Measurements from ENCODE around the gene WWOX.
"Not testable (repeated sequence)": the region's sequence is repeated elsewhere in the genome, so short reads cannot be mapped to it uniquely, and the experiment has no call there.

WWOX gene

DNA sequence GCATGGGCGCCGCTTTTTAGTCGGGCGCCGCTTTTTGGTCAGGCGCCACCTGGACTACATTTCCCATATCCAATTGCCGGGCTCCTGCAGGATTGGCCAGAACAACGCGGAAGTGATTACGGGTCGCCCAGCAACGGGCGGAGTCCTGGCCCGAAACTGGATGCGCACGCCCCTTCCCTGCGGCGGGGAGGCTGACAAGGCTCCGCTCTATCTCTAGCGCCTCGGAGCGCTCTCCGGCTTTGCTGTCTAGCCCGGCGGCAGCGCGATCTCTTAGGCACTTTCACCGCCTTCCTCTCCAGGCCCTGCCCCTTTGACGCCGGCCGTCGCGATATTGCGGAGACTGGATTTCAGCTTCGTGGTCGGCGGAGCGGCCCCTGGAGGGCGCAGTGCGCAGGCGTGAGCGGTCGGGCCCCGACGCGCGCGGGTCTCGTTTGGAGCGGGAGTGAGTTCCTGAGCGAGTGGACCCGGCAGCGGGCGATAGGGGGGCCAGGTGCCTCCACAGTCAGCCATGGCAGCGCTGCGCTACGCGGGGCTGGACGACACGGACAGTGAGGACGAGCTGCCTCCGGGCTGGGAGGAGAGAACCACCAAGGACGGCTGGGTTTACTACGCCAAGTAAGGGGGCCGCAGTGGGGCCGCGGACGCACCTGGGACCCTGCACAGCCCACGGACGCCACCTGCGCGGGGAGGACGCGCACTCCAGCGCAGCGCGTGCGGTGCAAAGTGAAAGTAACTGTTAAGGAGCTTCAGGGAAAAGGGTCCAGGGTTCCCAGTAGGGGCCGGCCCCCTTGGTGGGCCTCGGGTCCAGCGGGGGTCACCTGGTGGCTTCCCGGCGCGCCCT, at the start of gene WWOX:
Gene WWOX (plus strand): TSS at position 384 of the 841 bp plus-strand sequence.
- DNase-seq = no peak

DNA sequence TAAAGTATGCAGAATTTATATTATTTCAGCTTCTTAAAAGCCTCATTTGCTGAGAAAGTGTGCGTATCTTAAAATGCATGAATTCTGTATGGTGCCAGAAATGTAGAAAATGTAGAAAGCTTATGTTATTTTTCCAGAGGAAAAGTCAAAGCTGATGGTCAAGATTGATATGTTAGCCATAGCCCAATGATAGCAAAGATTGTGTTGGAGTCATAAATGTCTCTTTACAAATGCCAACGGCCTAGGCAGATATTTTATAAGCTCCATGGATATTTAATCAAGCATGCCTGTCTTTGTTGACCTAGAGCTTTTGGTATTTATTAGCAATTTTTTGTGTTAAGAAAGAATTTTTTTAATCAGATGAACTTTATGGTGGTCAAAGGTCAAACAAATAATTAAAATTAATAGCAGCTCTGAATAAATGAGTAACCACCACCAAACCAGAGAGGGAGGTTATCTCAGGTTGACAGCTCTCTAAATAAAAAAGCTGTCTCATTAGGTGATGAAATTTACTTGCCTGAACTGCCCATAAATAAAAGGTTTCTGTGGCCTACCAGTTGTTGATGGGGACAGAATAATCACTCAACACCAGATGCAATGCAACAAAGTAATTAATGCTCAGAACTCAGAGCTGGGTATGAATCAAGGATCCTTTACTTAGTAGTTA, 48.6 kb upstream of the WWOX start:
- DNase-seq = no peak

DNA sequence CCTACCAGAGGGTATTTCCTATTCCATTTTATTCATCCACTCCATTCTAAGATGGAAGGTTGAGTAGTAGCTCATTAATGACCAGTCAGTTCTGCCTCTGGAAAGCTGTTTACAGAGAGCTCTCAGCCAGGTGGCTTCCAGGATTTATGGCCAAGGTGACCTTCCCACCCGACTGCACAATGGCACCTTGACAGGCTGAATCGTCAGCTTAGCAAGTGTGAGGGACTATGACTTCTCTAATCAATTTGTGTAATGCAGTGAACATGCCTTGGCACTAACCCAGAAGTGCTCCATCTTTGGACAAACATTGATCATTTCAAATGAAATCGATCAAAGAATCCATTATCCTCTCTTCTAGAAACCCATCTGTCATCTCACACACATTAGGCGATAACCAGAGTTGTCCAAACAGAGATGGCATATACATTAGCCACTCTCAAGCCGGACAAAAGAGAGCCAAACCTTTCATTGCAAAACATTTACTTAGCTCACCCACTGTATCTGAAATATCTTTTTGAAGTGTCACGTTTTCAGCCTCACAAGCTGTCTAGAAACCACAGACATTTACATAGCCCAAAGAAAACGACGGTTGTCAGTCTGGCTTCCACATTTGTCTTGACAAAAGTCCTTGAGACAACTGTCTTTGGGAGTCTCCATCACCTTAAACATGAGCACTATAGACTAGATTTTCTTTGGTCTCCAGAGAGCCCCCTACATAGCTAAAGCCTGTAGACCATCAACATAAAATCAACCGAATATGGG, 41.5 kb upstream of the WWOX start:
- DNase-seq = no peak

DNA sequence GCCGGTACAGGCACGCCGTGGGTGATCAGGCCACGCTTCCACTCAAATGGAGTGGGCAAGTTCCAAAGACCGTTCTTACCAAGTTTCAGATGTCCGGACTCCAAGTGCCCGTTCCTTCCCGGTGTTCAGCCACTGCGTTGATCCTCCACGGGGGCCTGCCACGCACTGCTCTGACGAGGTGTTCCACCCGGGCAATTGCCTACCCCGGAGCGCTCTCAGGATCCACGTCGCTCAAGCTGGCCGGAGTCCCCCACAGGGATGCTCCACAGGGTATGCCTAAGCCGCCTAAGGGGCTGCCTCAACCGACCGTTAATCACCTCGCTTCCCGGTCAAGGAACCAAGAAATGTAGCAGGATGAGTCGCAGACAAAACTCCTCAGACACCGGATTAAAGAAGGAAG, 39.6 kb upstream of the WWOX start:
- not testable (repeated sequence) for DNase-seq

DNA sequence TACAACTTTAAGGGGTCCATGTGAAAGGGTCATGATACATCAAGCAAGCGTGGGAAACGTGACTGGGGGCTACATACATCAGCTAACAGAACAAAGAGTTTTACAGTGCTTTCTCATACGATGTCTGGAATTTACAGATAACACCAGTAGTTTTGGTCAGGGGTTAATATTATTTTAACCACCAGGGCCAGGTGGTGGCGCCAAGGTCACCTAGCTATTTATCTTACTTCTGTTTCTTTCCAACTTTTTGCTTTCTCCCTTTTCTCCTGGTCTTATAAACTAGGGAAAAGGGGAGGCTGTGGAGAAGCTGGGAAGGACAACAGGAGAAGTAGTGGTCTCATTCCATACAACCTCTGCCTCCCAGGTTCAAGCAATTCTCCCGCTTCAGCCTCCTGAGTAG, 39.2 kb upstream of the WWOX start:
- DNase-seq = no peak

DNA sequence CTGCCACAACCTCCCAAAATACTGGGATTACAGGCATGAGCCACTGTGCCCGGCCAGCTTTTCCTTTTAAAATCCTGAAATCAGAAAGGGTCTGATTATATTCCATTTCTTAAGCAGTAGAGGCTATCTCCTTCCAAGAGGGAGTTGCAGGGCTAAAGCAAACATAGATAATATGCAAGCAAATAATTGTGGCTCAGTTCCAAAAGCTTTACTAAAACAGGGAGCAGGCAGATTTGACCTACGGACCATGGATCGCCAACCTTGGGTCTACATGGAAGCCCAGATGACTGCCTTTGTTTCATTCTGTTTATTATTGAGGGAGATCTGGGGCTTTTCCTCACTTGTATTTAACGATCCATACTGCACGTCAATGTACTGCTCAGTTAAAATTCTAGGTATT, 38.6 kb upstream of the WWOX start:
- DNase-seq = no peak

DNA sequence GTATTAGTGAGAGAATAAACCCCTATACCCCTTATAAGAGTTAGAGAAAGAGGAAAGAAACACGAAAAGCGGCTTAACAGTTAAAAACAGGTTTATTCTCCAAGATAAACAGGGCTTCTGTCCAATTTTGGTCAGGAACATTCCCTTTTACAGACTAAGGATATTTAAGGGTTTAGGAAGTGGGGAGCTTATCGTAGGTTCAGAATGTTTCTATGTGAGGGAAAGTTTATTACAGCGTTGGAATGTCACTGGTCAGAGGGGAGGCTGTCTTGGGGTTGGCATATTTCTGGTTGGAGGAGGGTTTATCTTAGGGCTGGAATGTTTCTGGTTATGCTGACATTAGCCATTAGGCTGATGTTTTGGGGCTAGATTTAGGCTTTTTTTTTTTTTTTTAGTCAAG, 34.1 kb upstream of the WWOX start:
- DNase-seq = no peak

DNA sequence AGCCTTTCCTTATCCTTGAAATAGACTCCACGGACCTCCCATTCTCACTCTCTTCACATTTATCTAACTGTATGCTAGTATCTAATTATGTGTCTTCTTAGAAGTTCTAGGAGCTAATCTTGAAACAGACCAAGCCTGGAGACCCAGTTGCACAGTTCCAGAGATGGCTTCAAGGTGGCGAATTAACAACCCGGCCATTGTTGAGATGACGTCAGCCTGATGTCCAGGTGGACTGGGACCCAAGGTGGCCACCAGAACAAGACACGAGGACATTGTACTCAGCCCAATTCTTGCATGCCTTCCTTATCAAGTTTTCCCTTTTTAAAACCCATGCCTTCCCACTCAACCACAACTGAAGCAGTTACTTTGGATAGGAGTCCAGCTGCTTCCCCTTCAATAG, 29.5 kb upstream of the WWOX start:
- DNase-seq = no peak

DNA sequence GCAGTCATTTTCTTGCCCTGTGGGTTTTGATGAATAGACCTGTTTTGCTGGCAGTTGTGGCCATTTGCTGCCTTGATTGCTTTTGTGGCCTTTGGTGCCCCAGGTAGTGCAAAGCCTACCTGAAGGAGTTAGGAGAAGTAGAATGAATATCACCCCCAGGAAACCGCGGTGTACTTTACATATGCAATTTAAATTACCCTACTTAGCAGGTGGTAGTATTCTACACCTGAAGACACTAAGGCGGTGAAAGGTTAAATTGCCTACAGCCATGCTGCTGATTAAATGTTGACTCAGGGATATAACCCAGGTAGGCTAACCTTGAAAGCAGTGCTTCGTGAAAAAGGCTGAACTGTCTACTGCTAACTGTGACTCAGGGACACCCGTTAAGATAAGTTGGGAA, 27.2 kb upstream of the WWOX start:
- no peak for DNase-seq

DNA sequence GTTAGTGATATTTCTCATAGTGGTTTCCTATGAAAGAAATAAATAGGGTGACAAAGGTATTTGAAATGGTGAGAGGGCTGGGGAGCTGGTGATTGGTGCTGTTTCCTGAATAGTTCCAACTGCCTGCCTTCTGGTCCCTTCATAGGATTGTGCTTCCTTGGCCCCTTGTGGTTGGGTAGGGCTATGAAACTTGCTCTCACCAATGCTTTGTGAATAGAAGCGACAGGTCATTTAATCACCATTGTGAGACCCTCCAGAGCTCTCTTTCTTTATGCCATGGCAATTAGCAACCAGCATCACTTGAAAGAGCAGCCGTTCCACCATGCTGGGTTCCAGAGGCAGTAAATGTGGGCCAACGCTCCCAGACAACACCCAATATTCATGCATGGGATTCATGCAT, 23.7 kb upstream of the WWOX start:
- no peak for DNase-seq

DNA sequence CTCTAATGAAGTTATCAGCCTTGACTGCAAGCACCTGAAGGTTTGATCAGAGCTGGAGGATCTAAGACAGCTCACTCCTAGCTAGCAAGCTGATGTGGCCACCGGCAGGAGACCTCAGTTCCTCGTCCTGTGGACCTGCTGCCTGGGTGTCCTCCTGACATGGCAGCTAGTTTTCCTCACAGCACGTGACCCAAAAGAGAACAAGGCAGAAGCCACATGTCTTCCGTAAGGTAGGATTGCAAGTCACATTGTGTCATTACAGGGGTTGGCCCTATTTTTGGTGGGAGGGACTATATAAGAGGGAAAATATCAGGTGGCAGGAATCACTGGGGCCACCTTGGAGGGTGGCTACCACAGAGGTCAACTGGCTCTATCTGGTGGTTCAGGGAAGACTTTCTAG, 18.1 kb upstream of the WWOX start:
- no peak for DNase-seq

DNA sequence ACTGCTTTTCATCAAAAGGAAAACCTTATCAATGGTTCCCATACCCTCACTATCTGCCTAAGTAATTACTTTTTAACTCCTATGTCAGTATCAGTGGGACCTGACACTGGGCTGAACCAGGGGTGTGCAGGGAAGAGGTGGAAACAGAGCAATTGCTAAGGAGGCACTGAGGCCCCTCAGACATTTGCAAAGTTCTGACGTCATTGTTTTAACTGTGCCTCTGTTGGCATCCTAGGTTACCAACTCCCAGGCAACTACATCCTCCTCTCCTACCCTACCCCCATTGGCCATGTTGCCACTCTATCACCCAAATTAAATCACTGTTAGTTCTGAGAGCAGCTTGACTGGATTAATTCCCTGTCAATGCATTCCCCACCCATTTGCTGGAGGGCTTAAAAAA, 8.0 kb upstream of the WWOX start:
- no peak for DNase-seq

DNA sequence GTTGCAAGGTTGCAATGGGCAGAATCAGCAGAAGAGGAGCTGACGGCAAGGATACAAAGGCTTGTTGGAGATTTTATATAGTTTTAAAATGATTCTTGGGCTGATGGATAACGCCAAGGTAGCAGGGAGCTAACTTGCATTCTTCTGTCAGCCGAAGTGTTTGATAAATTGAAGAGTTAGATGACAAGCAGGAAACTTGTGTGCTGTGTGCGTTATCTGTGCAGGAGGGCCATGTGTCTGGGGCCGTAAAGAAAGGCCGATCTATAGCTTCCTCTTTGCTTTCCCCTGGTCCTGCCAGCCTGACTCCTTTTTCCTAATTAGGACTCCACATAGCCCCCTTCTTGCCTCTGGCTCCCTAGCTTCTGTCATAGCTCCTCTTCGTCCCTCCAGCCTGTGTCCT, 6.7 kb upstream of the WWOX start:
- DNase-seq = no peak

DNA sequence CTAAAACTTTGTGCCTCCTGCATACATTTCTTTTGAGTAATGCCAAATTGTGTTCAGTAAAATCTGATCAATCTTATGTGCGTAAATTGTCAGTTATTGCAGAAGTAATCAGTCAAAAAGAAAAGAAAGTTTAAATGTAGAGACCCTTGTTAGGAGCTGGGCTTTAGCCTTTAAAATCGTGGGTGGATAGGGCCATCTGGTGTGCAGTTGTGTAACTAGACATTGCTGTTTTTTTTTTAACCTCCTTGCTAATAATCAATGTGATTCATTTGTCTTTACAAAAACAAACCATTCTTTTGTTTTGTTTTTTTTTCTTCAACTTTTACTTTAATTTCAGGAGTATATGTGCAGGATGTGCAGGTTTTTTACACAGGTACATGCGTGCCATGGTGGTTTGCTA, 5.3 kb upstream of the WWOX start:
- DNase-seq = no peak

DNA sequence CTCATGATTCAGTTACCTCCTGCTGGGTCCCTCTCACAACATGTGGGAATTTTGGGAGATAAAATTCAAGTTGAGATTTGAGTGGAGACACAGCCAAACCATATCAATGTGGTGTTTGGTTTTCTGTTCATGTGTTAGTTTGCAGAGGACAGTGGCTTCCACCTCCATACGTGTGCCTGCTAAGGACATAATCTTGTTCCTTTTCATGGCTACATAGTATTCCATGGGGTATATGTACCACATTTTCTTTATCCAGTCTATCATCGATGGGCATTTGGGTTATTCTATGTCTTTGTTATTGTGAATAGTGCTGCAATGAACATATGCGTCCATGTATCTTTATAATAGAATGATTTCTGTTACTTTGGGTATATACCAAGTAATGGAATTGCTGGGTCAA, 4.5 kb upstream of the WWOX start:
- no peak for DNase-seq

DNA sequence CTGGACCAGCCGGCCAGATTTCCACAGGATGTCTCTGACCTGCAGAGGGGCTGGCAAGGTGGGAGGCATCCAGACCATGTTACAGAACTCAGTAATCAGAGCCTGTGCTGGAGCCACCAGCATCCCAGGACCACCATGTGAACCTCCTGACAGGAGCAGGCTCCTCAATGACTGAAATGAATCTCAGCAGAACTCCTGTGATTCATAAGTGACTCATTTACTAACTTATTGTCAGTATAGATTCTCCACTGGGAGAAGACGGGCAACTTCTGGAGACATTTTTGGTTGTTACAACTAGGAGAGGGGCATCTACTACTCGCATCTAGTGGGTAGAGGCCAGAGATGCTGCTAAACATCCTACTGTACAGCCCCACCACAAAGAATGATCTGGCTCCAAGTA, 3.1 kb upstream of the WWOX start:
- no peak for DNase-seq

DNA sequence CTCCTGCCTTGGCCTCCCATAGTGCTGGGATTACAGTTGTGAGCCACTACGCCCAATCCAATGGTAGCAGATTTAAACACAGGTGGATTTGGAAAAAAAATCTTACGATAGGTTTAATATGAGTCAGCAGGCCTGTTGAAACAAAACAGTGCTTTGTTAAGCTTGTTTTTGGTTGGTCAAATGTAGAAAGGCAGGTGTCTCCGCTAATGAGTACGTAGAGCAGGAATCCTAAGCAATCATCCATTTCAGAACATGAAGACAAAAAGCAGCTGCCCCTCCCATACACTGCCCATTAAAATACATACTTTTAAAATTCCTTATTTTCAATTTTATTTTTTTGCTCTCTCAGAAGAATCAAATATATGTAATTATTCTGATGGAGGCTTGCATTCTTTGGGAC, 1.9 kb upstream of the WWOX start:
- DNase-seq = no peak

DNA sequence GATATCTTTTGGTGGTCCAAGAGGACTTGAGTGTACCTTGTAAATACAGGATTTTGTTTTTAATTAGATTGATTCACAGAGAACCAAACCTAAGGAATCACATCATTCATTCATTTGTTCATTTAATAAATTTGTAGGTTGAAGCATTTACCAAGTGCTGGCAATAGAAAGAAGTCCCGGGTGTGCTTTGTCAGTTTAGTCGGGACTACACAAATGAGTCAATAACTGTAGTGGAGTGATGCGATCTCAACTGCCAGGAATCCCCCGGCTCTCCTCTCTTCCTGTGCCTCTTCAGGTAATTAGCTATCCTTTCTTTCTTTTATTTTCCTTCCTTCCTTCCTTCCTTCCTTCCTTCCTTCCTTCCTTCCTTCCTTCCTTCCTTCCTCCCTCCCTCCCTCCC, 1.4 kb upstream of the WWOX start:
- DNase-seq = no peak

DNA sequence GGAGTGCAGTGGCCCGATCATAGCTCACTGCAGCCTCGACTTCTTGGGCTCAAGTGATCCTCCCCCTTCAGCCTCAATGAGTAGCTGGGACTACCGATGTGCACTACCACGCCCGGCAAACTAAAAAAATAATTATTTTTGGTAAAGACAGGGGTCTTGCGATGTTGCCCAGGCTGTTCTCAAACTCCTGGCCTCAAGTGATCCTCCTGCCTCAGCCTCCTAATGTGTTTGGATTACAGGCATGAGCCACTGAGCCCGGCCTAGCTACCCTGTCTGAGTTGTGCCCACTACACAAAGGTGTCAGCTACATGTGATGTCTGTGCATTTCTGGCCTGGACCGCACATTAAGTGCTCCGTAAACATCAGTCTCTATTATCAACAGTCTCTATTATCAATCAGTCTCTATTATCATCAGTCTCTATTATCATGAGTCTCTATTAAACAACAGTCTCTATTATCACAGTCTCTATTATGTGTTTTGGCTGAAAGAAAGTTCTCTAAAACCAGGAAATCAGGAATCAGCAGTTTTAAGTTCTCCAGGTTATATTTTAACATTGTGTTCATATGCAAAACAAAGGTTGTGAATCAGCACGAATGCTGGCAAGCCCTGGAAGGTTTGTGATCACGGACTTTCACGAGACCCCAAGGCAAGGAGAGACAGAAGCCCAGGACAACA, 721 bp upstream of the WWOX start:
- no peak for DNase-seq

DNA sequence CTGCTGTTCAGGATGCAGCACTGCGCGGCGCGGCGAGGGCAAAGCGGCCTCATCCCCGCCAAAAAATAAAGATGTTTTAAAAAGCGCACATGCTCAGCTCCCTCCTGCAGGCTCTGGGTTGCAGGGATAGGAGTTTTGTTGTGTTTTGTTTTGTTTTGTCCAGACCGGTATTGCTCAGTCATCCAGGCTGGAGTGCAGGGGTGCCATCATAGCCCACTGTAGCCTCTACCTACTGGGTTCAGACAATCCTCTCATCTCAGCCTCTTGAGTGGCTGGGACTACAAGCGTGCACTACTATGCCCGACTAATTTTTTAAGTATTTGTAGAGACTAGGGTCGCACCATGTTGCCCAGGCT, 636 bp downstream of the WWOX start:
- no peak for DNase-seq

DNA sequence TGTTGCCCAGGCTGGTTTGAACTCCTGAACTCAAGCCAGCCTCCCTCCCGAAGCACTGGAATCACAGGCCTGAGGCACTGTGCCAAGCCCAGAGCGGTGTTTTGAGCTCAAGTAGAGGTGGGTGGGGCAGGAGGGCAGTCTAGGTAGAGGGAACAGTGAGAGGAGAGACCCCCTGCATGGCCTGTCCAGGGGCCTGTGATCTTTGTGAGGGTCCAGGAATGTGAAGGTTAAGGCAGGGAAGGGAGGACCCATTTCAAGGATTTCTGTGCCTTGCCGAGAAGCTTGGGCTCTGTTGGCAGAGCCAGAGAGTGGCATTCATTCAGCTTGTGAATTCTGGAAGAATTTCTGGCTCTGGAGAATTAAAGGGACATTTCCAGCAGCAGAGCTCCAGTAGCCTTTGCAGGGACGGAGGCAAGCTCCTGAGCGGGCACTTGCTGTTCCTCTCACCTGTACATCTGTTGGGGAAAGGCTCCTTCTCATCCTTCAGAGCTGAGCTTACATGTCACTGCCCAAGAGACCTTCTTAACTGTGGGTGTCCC, 2.7 kb downstream of the WWOX start:
- no peak for DNase-seq

DNA sequence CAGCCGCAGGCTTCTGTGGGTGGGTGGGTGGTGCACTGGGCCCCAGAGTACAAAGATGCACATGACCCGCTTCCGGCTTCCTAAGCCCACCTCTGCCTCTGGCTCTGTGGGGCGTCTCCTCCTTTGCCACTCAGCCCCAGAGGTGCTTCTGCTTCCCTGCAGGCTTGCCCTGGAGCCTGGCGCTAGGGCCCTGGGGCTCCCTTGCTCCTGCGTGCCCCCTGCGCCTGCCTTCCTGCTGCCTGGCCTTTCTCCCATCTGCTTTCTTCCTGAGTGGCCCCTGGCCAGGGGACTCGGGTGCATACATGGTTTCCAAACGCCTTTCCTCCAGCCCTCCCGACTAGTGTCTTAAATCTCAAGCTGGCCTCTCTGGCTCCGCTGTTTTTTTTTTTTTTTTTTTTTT, 3.4 kb downstream of the WWOX start:
- DNase-seq = no peak

DNA sequence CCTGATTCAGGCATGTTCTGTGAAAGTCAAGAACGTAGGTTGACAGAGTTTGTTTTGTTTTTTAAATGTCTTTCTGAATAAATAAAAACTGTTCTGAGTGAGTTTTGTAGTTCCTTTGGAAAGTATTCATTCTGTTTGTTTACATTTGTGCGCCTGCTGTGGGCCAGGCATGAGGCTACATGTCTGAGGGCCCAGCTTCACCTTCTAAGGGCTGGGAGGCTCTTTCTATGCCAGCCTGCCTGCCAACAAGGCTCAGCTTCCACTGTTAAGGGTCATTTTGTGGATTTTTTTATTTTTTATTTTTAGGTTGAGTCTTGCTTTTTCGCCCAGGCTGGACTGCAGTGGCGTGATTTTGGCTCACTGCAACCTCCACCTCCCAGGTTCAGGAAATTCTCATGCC, 6.1 kb downstream of the WWOX start:
- no peak for DNase-seq

Measured in NCI-H526 treated with DMSO at 0.1 percent for 48 hours (cell line).